ENCODE measurements around the gene ADRA2C.

Gene ADRA2C

DNA sequence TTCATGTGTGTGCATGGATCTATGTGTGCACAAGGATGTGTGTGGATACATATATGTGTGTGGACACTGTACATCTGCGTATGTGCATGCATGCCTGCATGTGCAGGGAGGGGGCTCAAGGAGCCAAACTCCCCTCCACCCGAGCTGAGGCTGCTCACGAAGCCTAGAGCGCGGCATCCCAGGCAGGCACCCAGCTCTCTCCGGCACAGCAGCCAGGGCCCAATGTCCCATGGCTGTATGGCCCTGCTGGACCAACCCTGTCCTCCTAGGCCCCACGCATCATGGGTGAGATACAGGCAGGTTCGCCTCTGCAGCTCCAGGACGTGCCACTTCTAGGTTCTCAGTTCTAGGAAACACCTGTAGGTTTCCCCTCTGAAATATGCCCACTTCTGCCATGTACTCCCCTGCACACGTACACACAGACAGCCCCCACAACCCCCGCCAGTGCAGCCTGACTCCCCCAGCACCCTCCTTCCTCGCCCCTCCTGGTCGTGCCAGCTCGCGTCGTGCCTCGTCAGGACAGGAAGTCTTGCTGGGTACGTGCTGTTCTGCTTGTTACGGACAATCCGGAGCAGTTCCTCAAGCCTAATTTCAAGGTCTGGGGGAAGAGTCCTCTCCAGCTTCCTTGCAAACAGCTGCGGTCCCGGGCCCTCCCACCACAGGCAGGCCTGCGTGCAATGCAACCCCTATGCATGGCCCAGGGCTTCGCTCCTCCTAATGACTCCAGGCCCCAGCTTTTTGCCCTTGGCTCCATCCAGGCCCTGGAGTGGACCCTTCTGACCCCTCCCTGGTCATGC lies 3.2 kb upstream of the ADRA2C start:
- no peak for DNase-seq

DNA sequence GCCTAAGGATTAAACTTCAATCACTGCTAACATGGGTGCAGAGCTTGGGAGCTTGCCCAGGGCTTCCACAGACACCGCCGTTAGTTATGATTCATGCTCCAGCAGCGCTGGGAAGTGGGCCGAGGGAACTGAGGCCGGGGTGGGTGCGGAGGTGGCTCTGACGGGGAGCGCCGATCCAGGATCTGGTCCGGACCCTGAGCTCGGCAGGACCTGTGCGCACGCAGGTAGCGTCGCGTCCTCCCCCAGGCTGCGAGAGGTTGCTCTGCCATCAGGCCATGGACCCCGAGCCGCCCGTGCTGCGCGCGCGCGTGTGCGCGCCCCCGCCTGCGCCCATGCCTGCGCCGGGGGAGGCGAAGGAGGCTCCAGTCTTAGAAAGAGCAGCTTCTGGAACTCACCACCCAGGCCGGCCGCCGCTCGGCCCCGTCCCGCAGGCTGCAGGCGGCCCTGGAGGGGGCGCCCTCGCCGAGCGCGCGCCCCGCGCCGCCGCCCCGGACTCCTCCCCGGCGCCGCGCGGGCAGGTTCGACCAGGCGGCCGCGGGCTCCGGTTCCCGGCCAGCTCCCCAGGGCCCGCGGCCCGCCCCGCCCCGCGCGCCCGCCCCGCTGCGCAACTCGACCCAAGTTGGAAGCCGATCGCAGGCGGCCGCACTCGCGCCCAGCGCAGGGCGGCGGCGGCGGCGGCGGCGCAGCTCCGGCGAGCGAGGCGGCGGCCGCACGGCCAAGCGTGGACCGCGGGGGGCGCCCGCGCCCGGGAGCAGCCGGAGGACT lies 732 bp upstream of the ADRA2C start:
- DNase-seq, result no peak

DNA sequence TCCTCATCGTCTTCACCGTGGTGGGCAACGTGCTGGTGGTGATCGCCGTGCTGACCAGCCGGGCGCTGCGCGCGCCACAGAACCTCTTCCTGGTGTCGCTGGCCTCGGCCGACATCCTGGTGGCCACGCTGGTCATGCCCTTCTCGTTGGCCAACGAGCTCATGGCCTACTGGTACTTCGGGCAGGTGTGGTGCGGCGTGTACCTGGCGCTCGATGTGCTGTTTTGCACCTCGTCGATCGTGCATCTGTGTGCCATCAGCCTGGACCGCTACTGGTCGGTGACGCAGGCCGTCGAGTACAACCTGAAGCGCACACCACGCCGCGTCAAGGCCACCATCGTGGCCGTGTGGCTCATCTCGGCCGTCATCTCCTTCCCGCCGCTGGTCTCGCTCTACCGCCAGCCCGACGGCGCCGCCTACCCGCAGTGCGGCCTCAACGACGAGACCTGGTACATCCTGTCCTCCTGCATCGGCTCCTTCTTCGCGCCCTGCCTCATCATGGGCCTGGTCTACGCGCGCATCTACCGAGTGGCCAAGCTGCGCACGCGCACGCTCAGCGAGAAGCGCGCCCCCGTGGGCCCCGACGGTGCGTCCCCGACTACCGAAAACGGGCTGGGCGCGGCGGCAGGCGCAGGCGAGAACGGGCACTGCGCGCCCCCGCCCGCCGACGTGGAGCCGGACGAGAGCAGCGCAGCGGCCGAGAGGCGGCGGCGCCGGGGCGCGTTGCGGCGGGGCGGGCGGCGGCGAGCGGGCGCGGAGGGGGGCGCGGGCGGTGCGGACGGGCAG lies 792 bp downstream of the ADRA2C start:
- no peak for DNase-seq

DNA sequence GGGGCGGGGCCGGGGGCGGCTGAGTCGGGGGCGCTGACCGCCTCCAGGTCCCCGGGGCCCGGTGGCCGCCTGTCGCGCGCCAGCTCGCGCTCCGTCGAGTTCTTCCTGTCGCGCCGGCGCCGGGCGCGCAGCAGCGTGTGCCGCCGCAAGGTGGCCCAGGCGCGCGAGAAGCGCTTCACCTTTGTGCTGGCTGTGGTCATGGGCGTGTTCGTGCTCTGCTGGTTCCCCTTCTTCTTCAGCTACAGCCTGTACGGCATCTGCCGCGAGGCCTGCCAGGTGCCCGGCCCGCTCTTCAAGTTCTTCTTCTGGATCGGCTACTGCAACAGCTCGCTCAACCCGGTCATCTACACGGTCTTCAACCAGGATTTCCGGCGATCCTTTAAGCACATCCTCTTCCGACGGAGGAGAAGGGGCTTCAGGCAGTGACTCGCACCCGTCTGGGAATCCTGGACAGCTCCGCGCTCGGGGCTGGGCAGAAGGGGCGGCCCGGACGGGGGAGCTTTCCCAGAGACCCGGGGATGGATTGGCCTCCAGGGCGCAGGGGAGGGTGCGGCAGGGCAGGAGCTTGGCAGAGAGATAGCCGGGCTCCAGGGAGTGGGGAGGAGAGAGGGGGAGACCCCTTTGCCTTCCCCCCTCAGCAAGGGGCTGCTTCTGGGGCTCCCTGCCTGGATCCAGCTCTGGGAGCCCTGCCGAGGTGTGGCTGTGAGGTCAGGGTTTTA lies 1.5 kb downstream of the ADRA2C start:
- DNase-seq, result no peak

DNA sequence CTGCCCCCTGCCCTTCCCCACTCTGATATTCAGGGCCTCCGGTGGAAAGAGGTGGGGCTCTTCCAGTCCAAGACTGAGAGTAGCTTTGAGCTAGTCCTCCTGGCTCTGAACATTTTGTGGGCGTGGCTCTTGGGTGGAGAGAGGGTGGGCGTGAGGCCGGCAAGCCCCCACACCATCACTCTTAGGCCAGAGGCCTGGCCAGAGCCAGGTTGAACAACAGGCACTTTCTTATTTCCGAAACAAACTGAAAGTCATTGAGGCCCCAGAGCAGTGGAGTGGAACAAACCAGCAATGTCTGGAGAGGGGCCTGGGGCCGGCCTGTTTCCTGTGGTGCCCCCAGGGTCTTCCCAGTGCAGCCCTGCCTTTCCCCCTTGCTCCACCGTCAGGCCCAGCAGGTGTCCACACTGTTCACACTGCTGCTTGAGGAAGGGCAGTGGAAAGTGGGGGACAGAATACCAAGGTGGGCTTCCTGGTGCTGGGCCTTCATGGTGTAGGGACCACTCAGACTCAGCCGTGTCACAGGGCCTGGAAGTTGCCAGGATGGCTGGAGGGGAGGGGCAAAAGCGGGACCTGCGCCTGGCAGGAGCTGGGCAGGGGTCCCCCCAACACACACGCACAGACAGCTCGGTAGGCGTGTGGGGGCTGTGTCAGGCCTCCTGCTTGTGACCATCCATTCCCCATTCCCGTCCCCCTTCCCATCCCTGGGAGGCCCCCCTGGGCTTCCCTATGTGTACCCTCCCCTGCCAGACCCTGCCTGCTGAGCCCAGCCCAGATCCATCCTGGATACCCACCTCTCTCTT lies 2.9 kb downstream of the ADRA2C start:
- DNase-seq, result no peak

DNA sequence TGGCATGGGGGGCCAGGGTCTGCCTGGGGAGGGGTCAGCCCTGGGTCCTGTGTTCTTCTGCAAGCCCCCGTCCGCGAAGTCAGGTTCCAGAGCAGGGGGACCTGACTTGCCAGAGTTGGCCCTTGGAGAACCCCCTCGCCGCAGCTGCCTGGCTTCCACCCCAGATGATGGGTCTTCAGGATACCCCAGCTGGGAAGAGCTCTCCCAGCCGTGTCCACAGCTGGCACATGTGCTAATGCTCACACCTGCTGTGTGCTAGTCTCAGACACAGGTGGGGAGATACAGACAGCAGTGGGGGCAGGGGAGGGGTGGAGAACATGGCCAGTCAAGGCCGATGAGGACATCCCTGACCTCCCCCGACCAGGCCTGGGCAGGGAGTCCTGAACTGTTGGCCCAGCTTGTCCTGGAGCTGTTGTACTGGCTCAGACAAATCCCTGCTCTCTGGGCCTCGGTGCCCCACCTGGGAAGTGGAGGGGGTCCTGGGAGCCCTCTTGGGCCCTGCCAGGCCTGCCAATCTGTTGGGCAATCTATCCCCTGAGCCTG lies 3.5 kb downstream of the ADRA2C start:
- DNase-seq, result no peak

DNA sequence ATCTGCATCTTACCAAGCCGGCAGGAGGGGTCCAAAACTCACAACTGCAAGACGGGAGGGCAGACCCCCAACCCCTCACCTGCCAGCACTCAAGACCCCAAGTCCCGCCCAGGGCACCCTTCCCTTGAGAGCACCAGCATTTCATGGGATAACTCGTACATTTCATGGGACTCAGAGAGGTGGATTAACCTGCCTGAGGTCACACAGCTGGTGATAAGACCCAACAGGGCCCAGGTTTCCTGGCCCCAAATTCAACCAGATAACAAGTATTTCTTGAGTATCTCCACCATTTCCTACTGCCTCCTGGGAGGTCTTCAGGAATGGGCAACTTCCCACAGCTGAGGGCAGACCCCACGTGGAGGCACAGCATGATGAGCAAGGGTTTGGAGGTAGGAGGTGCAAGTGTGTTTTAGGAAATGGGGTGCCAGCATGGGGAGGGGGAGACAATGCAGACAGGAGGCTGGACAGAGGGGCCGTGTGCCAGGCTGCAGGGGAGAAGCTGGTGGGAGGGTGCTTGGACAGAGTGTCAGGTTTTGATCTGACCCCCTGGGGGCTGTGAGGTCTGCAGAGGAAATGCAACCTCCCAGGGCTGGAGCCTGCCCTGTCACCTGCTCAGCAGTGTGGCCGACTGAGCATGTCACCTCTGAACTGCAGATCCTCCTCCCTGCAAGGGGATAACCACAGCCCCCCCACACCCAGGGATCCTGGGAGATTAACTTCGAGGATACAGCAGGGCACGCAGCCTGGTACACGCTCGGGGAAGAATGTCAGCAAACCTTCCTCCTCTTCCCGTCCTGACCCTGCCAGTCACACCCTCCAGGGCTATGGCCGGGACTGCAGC lies 4.4 kb downstream of the ADRA2C start:
- DNase-seq, result no peak

DNA sequence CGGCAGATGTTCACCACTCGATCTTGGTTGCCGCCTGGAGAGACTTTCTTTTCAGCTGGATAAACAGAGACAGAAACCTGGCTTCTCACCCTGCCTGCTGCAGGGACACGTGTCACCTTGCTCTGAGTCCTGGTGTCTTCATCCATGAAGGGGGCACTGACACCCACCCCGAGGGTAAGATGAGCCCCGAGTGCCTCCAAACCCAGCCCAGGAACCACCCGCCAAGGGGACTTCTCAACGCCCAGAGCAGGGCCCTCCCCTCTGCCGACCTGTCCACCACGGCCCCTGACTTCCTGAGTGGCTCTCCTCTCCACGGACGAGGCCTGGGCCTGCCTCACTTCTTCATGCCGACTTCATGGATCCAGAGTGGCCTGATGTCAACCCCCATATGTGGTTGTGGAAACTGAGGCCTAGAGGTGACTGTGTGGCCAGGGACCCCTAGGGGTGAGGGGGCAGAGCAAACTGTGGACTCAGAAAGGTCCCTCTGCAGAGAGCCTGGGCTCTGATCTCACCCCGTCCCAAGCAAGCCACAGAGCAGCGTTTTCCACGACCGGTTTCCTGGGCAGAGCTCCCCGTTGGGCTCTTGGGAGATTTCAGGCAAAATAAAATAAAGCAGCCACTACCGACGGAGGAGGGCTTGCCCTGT lies 5.1 kb downstream of the ADRA2C start:
- DNase-seq, result no peak

DNA sequence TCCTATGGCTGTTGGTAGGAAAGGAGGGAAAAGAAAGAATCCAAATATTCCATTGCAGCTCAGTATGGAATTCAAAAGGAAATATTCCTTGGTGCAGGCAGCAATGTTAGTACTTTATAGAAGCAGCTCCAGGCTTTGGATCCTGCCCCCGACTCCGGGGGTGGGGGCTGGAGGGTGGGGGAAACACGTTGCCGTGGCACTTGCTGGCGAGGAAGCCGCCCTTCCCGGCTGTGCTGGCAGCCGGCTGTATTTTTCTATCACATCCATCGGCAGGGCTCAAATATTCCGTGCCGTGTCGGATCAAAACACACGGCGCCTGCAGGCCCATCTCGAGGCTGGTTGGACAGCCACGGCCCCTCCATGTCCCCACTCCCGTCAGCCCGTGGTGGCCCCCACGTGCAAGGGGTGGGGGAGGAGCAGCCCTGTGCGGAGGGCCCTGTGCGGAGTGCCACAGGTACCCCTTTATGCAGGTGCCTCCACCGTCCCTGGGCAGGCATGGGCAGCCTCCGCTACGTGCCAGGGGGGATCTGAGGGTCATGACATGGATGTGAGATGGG lies 5.8 kb downstream of the ADRA2C start:
- DNase-seq, result no peak

DNA sequence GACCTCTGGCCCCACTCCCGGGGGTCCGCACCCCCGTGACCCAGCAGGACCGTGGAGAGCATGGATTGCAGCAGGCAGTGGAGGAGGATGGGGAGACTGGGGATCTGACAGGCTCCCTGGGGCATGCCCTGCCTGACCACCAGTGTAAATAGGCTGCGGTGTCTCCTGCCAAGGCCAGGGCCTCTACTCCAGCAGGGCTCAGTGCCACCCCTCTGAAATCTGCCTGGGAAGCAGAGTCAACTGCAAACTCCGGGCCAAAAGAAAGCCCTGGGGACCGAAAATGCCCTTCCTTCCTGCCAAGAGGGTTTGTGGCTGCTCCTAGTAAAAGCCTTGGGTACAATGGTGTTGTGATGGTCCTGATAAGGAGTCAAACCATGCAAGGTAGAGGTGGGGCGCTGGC lies 6.4 kb downstream of the ADRA2C start:
- DNase-seq, result no peak

DNA sequence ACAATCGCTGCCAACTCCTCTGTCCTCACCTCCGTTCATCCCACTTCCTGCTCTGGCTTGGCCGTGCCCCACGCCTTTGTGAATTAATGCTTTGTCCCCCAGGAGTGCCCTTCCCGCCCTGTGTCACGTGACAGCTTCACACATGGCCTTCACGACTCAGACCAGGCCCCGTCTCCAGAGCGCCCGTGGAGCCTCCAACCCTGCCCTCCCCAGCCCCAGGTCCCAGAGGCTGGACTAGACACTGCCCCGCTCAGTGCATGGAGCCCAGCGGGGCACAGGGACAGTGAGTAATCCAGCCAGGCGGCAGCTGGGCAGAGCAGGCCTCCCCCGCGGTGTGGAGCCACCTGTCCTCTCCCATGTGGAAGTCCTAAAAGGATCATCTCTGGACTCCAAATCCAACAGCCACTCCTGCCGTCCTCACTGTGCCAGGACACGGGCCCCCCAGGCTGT lies 7.4 kb downstream of the ADRA2C start:
- no peak for DNase-seq

DNA sequence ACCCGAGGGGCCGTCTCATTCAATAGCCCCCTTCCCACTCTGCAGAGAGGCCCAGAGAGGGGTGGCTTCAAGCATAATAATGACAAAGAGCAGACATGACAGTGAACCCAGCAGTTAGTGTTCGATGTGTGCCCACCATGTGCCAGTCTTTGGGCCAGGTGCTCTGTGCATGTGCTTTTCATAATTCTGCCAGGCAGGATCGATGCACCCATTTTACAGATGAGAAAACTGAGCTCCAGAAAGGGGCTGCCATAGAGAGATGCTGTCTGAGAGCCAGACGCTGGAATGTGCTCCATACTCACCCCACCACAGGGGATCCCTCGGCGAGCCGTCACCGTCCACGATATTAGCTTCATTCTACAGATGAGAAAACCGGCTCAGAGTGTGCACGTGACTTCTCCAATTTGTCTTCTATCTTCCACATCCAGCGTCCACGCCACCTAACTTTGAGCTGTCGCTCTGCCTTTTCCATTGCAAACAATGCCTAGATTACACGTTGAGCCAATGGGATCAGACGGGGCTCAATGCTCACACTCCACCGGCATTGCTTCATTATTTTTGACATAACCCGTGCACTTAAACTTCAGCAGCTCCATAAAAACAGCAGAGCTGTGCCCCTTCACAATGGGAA lies 8.2 kb downstream of the ADRA2C start:
- no peak for DNase-seq

DNA sequence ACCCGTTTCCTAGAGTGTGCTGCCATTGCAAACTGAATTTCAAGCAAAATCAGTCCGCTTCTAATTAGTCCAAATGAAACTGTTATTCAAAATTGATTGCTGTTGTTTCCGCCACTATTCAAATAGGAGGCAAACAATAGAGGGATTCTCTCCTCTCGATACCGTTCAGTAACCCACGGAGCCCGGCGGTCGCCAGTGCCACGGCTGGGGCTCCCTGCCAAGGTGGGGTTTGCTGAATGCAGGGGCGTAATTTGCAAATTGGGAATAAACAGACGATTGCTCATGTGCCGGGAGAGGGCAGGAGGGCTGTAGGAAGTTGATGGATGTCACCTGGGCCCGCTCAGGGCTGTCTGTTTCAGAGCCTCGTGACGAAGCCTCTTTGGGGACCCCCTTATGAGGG lies 8.8 kb downstream of the ADRA2C start:
- no peak for DNase-seq

DNA sequence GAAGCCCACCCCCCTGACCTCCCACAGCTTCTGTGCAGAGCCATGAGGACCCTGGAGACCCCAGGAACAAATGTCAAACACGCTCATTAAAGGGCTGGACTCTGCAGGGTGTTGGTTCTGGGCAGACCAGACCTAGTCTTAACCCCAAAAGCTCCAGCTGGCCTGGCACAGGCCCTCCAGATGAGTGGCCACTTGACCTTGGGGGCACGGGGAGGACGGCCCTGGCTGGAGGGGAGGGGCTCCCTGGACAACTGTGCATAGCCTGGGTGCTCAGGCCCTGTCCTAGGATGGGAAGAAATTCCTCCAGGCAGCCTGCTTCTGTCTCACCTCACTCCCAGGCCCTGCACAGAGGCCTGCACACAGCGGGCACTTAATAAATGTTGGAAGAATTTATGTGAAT lies 9.4 kb downstream of the ADRA2C start:
- DNase-seq, result no peak

DNA sequence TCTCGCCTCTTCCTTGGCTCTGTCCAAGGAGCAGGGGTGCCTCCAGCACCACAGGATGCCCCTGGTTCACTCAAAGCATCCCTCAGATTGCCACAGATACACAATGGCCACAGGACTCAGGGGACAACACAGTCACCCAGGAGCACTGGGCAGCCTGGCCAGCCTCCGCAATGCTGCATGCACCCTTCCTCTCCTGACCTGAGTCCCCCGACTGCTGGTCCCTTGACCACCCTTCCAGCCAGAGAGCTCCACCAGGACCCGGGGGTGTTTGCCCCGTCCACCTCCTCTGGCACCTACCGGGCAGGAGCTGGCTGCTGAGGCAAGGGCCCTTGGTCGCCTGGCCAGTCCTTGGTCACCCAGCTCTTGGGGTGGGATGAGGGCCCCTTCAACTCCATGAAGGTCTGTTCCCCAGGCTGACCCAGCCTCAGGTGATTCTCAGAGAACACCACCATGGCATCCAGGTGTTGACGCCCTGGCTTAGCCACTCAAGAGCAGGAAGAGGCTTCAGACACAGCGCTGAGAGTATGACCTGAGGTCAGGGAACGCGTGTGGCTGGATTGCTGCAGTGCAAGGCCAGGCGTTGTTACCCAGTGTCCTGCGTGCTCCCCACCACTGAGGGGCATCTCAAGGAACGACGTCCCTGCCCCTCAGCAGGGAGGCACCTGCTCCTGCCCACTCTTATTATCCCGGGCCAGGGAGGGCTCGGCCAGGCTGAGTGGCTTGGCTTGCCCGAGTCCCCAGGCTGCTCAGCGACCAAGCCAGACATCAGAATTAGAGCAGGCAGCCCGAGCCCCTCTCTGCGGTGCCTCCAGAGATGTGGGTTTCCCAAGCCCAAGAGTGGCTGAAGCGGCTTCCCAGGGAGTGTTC lies 10.2 kb downstream of the ADRA2C start:
- no peak for DNase-seq

DNA sequence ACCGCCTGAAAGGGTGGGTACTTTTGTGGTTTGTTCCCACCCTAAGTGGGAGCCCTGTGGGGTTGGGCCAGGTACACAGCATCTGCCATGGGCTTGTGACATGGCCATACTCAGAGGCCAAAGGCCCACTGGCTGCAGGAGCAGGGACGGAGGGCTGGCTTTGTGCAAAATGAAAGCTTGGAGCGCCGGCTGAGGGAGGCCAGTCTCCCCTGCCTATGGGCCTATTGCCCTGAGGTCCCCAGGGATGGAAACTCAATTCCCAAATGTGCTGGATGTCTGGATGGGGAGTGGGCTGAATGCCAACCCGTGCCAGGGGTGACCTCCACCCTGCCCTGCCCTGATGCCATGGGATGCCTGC lies 10.8 kb downstream of the ADRA2C start:
- no peak for DNase-seq

DNA sequence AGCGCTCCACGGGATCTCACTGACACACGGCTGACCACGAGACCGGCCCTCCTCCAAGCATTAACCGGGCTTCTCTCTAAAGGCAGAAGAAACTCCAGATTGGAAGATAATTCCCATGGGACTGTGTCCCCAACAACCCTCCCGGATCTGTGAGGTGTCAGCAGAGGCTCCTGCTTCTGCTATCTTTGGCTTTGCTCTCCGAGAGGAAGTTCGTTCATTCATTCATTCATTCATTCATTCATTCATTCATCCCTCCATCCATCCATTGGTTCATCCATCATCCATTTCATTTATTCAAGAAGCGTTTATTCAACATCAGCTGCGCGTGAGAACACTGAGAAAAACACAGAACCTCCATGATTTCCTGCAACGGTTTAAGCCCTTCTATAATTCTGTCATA lies 11.5 kb downstream of the ADRA2C start:
- DNase-seq, result no peak

DNA sequence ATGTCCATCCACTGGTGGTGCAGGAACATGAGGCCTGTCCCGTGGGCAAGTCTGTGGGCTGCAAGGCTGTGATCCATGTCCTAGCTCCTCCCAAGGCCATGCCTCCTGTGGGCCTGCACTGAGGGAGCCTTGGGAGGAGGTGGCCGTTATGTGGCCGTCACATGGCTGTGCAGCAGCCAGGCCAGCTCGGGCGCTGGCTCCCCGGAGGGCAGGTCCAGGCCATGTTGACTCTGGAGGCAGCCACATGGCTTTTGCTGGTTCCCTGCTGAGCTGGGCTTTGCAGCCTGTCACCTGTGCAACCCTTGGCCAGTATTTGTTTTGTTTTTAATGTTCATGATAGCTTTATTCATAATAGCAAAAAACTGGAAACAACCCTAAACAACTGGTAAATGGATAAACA lies 13.3 kb downstream of the ADRA2C start:
- DNase-seq, result no peak
